ENCODE results near the gene CHD5.
A peak's percentile ranks its signal among the peaks of the same experiment; 100 is the strongest.

Gene CHD5

GRCh38 chr1:6134741-6135510 lies 45.2 kb downstream of the CHD5 start:
- H3K4me1 ChIP-seq, result no peaks in the 10 kb centered on the region
- peaks cover 6% of the 10 kb centered on the region; the same call in 1 of the 2 replicates for H3K9me3 ChIP-seq
- DNase-seq (ENCODE audit: low spot score in 2 of 2), result no peak
- no peaks in the 10 kb centered on the region for H3K36me3 ChIP-seq (replicated peaks)
- in situ Hi-C loops (cut with MboI; ENCODE audit: low sequenced_read_pairs), result no loop called here
- H3K4me3 ChIP-seq, result no peak overlapping the region
- no peaks in the 10 kb centered on the region for H3K27me3 ChIP-seq (ENCODE audit: low read depth)

GRCh38 chr1:6134206-6134605 lies 45.9 kb downstream of the CHD5 start:
- no peak overlapping the region for H3K4me3 ChIP-seq
- peaks cover 6% of the 10 kb centered on the region; the same call in 1 of the 2 replicates for H3K9me3 ChIP-seq
- H3K36me3 ChIP-seq (replicated peaks), result no peaks in the 10 kb centered on the region
- in situ Hi-C loops (cut with MboI; ENCODE audit: low sequenced_read_pairs), result no loop called here
- no peak for DNase-seq (ENCODE audit: low spot score in 2 of 2)
- no peaks in the 10 kb centered on the region for H3K27me3 ChIP-seq (ENCODE audit: low read depth)
- no peaks in the 10 kb centered on the region for H3K4me1 ChIP-seq

GRCh38 chr1:6133146-6133895 lies 46.8 kb downstream of the CHD5 start:
- DNase-seq (ENCODE audit: low spot score in 2 of 2), result no peak
- no peaks in the 10 kb centered on the region for H3K27me3 ChIP-seq (ENCODE audit: low read depth)
- in situ Hi-C loops (cut with MboI; ENCODE audit: low sequenced_read_pairs), result no loop called here

GRCh38 chr1:6131561-6131960 lies 48.6 kb downstream of the CHD5 start:
- DNase-seq (ENCODE audit: low spot score in 2 of 2), result no peak
- peaks cover 6% of the 10 kb centered on the region; the same call in 1 of the 2 replicates for H3K9me3 ChIP-seq
- no peaks in the 10 kb centered on the region for H3K4me1 ChIP-seq
- H3K4me3 ChIP-seq, result no peak overlapping the region
- no peaks in the 10 kb centered on the region for H3K27me3 ChIP-seq (ENCODE audit: low read depth)
- in situ Hi-C loops (cut with MboI; ENCODE audit: low sequenced_read_pairs), result no loop called here
- H3K36me3 ChIP-seq (replicated peaks), result no peaks in the 10 kb centered on the region

More at GRCh38 chr1:6133146-6133895, 46.8 kb downstream of the CHD5 start:
- Histone ChIP-seq H3K4me1 (no peaks in the 10 kb centered on the region), H3K9me3 (peaks cover 6% of the 10 kb centered on the region; the same call in 1 of the 2 replicates), H3K36me3 (replicated peaks) (no peaks in the 10 kb centered on the region), H3K4me3 (no peak overlapping the region)

- no peaks in the 10 kb centered on the region for H3K27me3 ChIP-seq (ENCODE audit: low read depth)
- in situ Hi-C loops (cut with MboI; ENCODE audit: low sequenced_read_pairs), result no loop called here
- no peaks in the 10 kb centered on the region for H3K4me1 ChIP-seq
- DNase-seq (ENCODE audit: low spot score in 2 of 2), result no peak
- peaks cover 6% of the 10 kb centered on the region; the same call in 1 of the 2 replicates for H3K9me3 ChIP-seq
- no peaks in the 10 kb centered on the region for H3K36me3 ChIP-seq (replicated peaks)
- no peak overlapping the region for H3K4me3 ChIP-seq
These were observed 49.5 kb downstream of the CHD5 start for GRCh38 chr1:6130596-6130995.

GRCh38 chr1:6130036-6130435 lies 50.1 kb downstream of the CHD5 start:
- Histone ChIP-seq H3K27me3 (ENCODE audit: low read depth) (no peaks in the 10 kb centered on the region), H3K36me3 (replicated peaks) (no peaks in the 10 kb centered on the region), H3K4me1 (no peaks in the 10 kb centered on the region), H3K4me3 (no peak overlapping the region), H3K9me3 (peaks cover 6% of the 10 kb centered on the region; the same call in 1 of the 2 replicates)
- DNase-seq (ENCODE audit: low spot score in 2 of 2), result no peak
- in situ Hi-C loops (cut with MboI; ENCODE audit: low sequenced_read_pairs), result no loop called here

GRCh38 chr1:6129313-6129712 lies 50.8 kb downstream of the CHD5 start:
- no peaks in the 10 kb centered on the region for H3K27me3 ChIP-seq (ENCODE audit: low read depth)
- H3K4me3 ChIP-seq, result no peak overlapping the region
- no peaks in the 10 kb centered on the region for H3K36me3 ChIP-seq (replicated peaks)
- in situ Hi-C loops (cut with MboI; ENCODE audit: low sequenced_read_pairs), result no loop called here
- H3K9me3 ChIP-seq, result peaks cover 6% of the 10 kb centered on the region; the same call in 1 of the 2 replicates
- H3K4me1 ChIP-seq, result no peaks in the 10 kb centered on the region
- no peak for DNase-seq (ENCODE audit: low spot score in 2 of 2)

GRCh38 chr1:6128276-6129081 lies 51.6 kb downstream of the CHD5 start:
- H3K4me3 ChIP-seq, result no peak overlapping the region
- H3K36me3 ChIP-seq (replicated peaks), result no peaks in the 10 kb centered on the region
- in situ Hi-C loops (cut with MboI; ENCODE audit: low sequenced_read_pairs), result no loop called here
- no peak for DNase-seq (ENCODE audit: low spot score in 2 of 2)
- peaks cover 6% of the 10 kb centered on the region; the same call in 1 of the 2 replicates for H3K9me3 ChIP-seq
- no peaks in the 10 kb centered on the region for H3K4me1 ChIP-seq
- H3K27me3 ChIP-seq (ENCODE audit: low read depth), result no peaks in the 10 kb centered on the region

GRCh38 chr1:6127587-6128163 lies 52.4 kb downstream of the CHD5 start:
- H3K4me1 ChIP-seq, result no peaks in the 10 kb centered on the region

GRCh38 chr1:6126521-6127067 lies 53.5 kb downstream of the CHD5 start:
- Histone ChIP-seq H3K36me3 (replicated peaks) (no peaks in the 10 kb centered on the region), H3K4me1 (no peaks in the 10 kb centered on the region), H3K9me3 (no peaks in the 10 kb centered on the region), H3K27me3 (ENCODE audit: low read depth) (no peaks in the 10 kb centered on the region), H3K4me3 (no peak overlapping the region)
- DNase-seq (ENCODE audit: low spot score in 2 of 2), result no peak
- in situ Hi-C loops (cut with MboI; ENCODE audit: low sequenced_read_pairs), result no loop called here

More at GRCh38 chr1:6127587-6128163, 52.4 kb downstream of the CHD5 start:
- peak; percentile 36 to 88 for DNase-seq (ENCODE audit: low spot score in 2 of 2)
- no peak overlapping the region for H3K4me3 ChIP-seq
- H3K36me3 ChIP-seq (replicated peaks), result no peaks in the 10 kb centered on the region
- H3K9me3 ChIP-seq, result peaks cover 6% of the 10 kb centered on the region; the same call in 1 of the 2 replicates
- in situ Hi-C loops (cut with MboI; ENCODE audit: low sequenced_read_pairs), result no loop called here
- H3K27me3 ChIP-seq (ENCODE audit: low read depth), result no peaks in the 10 kb centered on the region

- Histone ChIP-seq H3K9me3 (no peaks in the 10 kb centered on the region), H3K4me1 (no peaks in the 10 kb centered on the region), H3K27me3 (ENCODE audit: low read depth) (no peaks in the 10 kb centered on the region), H3K4me3 (no peak overlapping the region), H3K36me3 (replicated peaks) (no peaks in the 10 kb centered on the region)
- DNase-seq (ENCODE audit: low spot score in 2 of 2), result no peak
- in situ Hi-C loops (cut with MboI; ENCODE audit: low sequenced_read_pairs), result no loop called here
These were observed 54.1 kb downstream of the CHD5 start for GRCh38 chr1:6126028-6126427.

GRCh38 chr1:6125366-6125765 lies 54.8 kb downstream of the CHD5 start:
- Histone ChIP-seq H3K27me3 (ENCODE audit: low read depth) (no peaks in the 10 kb centered on the region), H3K9me3 (no peaks in the 10 kb centered on the region), H3K4me1 (no peaks in the 10 kb centered on the region), H3K36me3 (replicated peaks) (no peaks in the 10 kb centered on the region), H3K4me3 (no peak overlapping the region)
- no peak for DNase-seq (ENCODE audit: low spot score in 2 of 2)
- in situ Hi-C loops (cut with MboI; ENCODE audit: low sequenced_read_pairs), result no loop called here

- H3K36me3 ChIP-seq (replicated peaks), result no peaks in the 10 kb centered on the region
- H3K4me3 ChIP-seq, result no peak overlapping the region
- H3K27me3 ChIP-seq (ENCODE audit: low read depth), result no peaks in the 10 kb centered on the region
- DNase-seq (ENCODE audit: low spot score in 2 of 2), result no peak
- in situ Hi-C loops (cut with MboI; ENCODE audit: low sequenced_read_pairs), result no loop called here
- H3K4me1 ChIP-seq, result no peaks in the 10 kb centered on the region
- no peaks in the 10 kb centered on the region for H3K9me3 ChIP-seq
These were observed 55.3 kb downstream of the CHD5 start for GRCh38 chr1:6124746-6125365.
